A549 treated with RU486 at 1 μM for 4 hours (cell line): ENCODE measurements around the gene LRSAM1. TPM values are rescaled to one million over a fixed set of nuclear protein-coding genes. Genes with fewer than 3 reads are reported as not detected.

Source experiments
- total RNA-seq: library from RNA; stranded (reverse); fragments of 200-300 nt; extraction: Qiagen RNA extraction; gene quantifications from 5 replicates; pipeline ENCODE4 v1.2.3, GENCODE V29; 2022; ENCODE audit warnings: low read depth

Gene LRSAM1
- total RNA-seq, result 8.4 to 11.3 TPM (median 10.0 TPM) in 5 replicates

DNA sequence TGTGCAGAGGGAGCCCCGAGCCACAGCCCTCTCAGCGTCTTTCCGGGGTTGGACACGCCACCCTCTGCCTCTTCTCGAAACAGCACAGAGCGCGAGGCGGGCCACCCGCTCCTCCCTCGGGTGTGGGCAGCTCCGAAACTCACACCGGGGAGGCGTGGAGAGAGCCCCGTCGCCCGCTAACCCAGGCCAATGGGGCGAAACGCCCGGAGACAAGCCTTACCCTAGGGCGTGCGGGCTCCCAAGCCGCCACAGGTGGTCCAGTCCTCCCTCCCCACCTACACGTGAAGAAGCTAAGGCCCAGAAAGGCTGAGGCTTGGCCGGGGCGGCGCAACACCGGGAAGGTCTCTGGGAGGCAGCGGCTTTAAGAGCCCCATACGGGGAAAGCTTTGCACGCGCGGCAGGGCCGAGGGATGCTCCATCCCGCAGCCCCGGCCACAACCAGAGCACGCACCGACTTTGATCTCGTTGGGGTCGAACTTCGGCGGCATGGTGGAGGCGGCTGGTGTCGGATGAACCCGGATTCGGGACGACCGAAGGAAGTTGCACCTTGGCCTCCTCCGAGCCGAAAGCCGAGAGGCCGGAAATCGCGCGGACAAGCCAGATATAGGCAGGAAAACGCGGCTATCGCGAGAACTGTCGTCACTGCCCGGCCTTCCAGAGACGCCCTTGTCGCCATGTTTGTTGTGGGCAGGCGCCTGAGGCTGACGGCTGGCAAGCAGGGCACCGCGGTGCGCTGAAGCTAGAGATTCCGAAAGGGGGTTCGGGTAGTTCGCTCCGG is at the start of gene LRSAM1, which contains the start of gene RPL12:
Gene LRSAM1 (plus strand): TSS at position 681 of the 778 bp plus-strand sequence. CDS start 3,018 bp downstream, outside the sequence.
Gene RPL12 (minus strand): TSS at position 577 of the 778 bp plus-strand sequence. CDS start 89 bp downstream, at position 488.

GRCh38 chr9:127423934-127424675 is 27.2 kb upstream of the LRSAM1 start, which contains the start of gene ZNF79:
Gene ZNF79 (plus strand): TSS chr9:127424382. CDS start chr9:127424788, 406 bp downstream.

Other genes with a start within 250 kb of the LRSAM1 start
- 1.6 to 3.4 TPM (median 1.8 TPM) in 5 replicates for gene GARNL3, start 186.7 kb upstream of the LRSAM1 start, total RNA-seq
- 8.9 to 16.2 TPM (median 14.7 TPM) in 5 replicates for gene SLC2A8, start 54.3 kb upstream of the LRSAM1 start, total RNA-seq
- gene ZNF79, start 27.1 kb upstream of the LRSAM1 start, total RNA-seq, result 5.8 to 6.1 TPM (median 6.1 TPM) in 5 replicates
- gene RPL12, start 104 bp upstream of the LRSAM1 start, total RNA-seq, result 2,677 to 2,995 TPM (median 2,770 TPM) in 5 replicates
- gene STXBP1, start 160.8 kb downstream of the LRSAM1 start, total RNA-seq, result 14.6 to 18.4 TPM (median 16.5 TPM) in 5 replicates